NT2/D1 (cell line): ENCODE data around the gene LYPLA2.

Source experiments
- SUZ12 ChIP-seq: IDR thresholded peaks from 2 replicates; pipeline ENCODE4 v1.6.1; 2011; ENCODE audit not compliant: insufficient read length, insufficient read depth; ENCODE audit errors: extremely low read depth
- YY1 ChIP-seq: IDR thresholded peaks from 2 replicates; pipeline ENCODE4 v1.6.1; 2011; ENCODE audit not compliant: insufficient read length, insufficient read depth
- ZNF274 ChIP-seq: IDR thresholded peaks from 2 replicates; pipeline ENCODE4 v1.6.1; 2011; ENCODE audit warnings: mild to moderate bottlenecking, low read depth, low read length

DNA sequence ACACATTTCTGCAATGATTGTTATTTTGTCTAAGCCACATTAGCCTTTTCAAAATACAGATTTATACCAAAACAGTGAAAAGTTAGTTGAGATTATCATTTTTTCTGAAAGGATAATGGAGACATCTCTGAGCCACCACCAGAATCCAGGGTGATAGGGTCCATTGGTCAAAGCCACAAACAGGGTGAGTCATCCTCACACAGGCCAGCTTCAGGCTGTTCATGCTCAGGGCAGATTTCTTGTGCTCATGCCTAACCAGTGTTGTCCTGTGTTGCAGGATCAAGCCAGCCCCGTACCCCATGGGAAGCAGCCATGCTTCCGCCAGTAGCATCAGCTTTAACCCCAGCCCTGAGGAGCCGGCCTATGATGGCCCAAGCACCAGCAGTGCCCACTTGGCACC lies 34.3 kb upstream of the LYPLA2 start:
- TF ChIP-seq YY1 (no peak), SUZ12 (no peak), ZNF274 (no peak)
